ENCODE results near the gene ECPAS. TPM values are rescaled to one million over a fixed set of nuclear protein-coding genes. Genes with fewer than 3 reads are reported as not detected.
"Not testable (repeated sequence)": the region's sequence is repeated elsewhere in the genome, so short reads cannot be mapped to it uniquely, and the experiment has no call there.

The ECPAS gene
- total and polyA plus RNA-seq, 2 experiments from 2014 or later = 29.4 to 56.6 TPM

DNA sequence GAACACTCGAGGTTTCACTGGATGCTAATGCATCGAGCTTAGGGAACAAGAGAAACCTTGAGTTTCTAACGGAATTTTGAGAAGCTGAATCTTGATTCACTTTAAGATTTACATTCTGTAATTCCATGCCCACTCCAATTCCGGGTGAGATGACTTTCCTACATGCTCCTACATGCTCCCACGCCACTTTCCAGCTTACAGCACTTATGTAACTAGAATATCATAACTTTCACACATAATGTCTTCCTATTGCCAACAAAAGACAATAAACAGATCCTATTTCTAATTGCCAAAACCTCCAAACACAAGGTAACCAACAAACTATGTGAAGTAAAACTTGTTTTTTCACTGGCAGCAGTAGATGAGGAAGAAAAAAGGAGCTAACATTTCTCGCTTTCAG lies 72.9 kb downstream of the ECPAS start:
- H3K27ac ChIP-seq = no peak overlapping the region
- peaks cover 46% of the 10 kb centered on the region for H3K36me3 ChIP-seq

DNA sequence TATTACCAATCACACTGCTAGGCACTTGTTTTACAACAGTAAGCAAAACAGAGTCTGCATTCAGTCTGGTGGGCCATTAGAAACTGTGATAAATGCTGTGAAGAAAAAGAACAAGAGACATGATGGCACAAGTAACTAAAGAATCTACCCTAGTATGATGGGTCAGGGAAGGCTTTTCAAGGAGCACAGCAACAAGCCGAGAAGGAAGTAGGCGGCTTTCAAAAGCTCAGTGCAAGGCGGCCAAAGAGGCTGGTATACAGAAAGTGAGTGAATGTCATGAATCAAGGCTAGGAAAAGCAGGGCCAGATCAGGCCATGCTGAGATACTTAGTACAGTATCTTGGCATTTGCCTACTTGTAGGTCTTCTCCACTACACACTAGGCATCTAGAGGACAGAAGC lies 76.4 kb downstream of the ECPAS start:
- H3K36me3 ChIP-seq = peaks cover 50% of the 10 kb centered on the region
- H3K9me3 ChIP-seq (ENCODE audit: low read depth) = no peaks in the 10 kb centered on the region
- H3K27ac ChIP-seq = no peak overlapping the region
- no peak overlapping the region for H3K4me3 ChIP-seq
- TF ChIP-seq, protein P1, sequence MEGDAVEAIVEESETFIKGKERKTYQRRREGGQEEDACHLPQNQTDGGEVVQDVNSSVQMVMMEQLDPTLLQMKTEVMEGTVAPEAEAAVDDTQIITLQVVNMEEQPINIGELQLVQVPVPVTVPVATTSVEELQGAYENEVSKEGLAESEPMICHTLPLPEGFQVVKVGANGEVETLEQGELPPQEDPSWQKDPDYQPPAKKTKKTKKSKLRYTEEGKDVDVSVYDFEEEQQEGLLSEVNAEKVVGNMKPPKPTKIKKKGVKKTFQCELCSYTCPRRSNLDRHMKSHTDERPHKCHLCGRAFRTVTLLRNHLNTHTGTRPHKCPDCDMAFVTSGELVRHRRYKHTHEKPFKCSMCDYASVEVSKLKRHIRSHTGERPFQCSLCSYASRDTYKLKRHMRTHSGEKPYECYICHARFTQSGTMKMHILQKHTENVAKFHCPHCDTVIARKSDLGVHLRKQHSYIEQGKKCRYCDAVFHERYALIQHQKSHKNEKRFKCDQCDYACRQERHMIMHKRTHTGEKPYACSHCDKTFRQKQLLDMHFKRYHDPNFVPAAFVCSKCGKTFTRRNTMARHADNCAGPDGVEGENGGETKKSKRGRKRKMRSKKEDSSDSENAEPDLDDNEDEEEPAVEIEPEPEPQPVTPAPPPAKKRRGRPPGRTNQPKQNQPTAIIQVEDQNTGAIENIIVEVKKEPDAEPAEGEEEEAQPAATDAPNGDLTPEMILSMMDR (IDR thresholded peaks at IDR 0.05; ENCODE audit: low read depth, low read length) = no peak
- H3K27me3 ChIP-seq = no peaks in the 10 kb centered on the region
- H3K4me1 ChIP-seq (ENCODE audit: low read depth) = no peaks in the 10 kb centered on the region
- DNase-seq (ENCODE audit: low read depth in 1 of 2, low spot score in 1 of 2) = no peak

More for the DNA sequence above, 72.9 kb downstream of the ECPAS start:
- no peak for DNase-seq (ENCODE audit: low read depth in 1 of 2, low spot score in 1 of 2)
- no peak overlapping the region for H3K4me3 ChIP-seq
- H3K9me3 ChIP-seq (ENCODE audit: low read depth) = no peaks in the 10 kb centered on the region
- no peaks in the 10 kb centered on the region for H3K27me3 ChIP-seq
- TF ChIP-seq, protein P1 (IDR thresholded peaks at IDR 0.05; ENCODE audit: low read depth, low read length) = no peak
- peaks cover 18% of the 10 kb centered on the region for H3K4me1 ChIP-seq (ENCODE audit: low read depth)

DNA sequence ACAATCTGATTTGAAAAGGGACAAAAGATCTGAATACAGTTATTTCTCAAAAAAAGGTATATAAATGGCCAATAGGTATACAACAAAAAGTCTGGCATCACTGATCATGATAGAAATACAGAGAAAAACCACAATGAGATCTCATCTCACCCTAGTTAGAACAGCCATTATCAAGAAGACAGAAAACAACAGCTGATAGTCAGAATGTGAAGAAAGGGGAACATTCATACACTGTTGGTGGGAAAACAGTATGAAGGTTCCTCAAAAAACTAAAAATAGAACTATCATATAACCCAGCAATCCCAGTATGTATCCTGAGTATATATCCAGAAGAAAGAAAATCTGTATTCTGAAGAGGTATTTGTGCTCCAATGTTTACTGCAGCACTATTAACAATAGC lies 78.5 kb downstream of the ECPAS start:
- H3K27me3 ChIP-seq = no peaks in the 10 kb centered on the region
- H3K36me3 ChIP-seq = peaks cover 42% of the 10 kb centered on the region
- TF ChIP-seq, protein P1 (IDR thresholded peaks at IDR 0.05; ENCODE audit: low read depth, low read length) = no peak
- H3K9me3 ChIP-seq (ENCODE audit: low read depth) = no peaks in the 10 kb centered on the region
- H3K4me1 ChIP-seq (ENCODE audit: low read depth) = no peaks in the 10 kb centered on the region
- DNase-seq (ENCODE audit: low read depth in 1 of 2, low spot score in 1 of 2) = no peak
- H3K27ac ChIP-seq = no peak overlapping the region
- no peak overlapping the region for H3K4me3 ChIP-seq

DNA sequence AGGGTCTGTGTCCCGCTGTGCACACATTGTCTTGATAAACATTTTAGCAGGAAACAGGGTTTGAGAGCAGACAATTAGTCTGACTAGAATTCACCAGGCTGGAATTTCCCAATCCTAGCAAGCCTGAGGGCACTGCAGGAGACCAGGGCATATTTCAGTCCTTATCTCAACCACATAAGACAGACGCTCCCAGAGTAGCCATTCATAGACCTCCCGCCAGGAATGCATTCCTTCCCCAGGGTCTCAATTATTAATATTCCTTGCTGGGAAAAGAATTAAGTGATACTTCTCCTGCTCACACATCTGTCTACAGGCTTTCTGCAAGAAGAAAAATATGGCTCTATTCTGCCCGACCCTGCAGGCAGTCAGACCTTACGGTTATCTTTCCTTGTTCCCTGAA lies 82.7 kb downstream of the ECPAS start:
- H3K4me1 ChIP-seq (ENCODE audit: low read depth); H3K27me3 ChIP-seq; H3K4me3 ChIP-seq; H3K27ac ChIP-seq; H3K9me3 ChIP-seq (ENCODE audit: low read depth): not testable (repeated sequence)
- H3K36me3 ChIP-seq = peaks cover 14% of the 10 kb centered on the region
- DNase-seq (ENCODE audit: low read depth in 1 of 2, low spot score in 1 of 2) = peak in 1 of 2 donors; percentile 16

DNA sequence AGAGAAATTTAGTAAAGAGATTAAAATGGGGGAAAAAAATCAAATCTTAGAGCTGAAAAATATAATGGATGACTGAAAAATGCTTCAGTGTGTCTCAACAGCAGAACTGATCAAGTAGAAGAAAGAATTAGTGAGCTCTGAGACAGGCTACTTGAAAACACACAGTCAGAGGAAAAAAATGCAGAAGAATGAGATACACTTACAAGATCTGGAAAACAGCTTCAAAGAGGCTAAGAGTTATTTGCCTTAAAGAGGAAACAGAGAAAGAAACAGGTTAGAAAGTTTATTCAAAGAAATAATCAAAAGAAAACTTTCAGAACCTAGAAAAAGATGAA lies 83.7 kb downstream of the ECPAS start:
- no peak for DNase-seq (ENCODE audit: low read depth in 1 of 2, low spot score in 1 of 2)
- H3K4me3 ChIP-seq = no peak overlapping the region
- peaks cover 15% of the 10 kb centered on the region for H3K36me3 ChIP-seq
- H3K9me3 ChIP-seq (ENCODE audit: low read depth) = no peaks in the 10 kb centered on the region
- H3K27ac ChIP-seq = no peak overlapping the region
- TF ChIP-seq, protein P1 (IDR thresholded peaks at IDR 0.05; ENCODE audit: low read depth, low read length) = no peak
- H3K4me1 ChIP-seq (ENCODE audit: low read depth) = no peaks in the 10 kb centered on the region
- no peaks in the 10 kb centered on the region for H3K27me3 ChIP-seq

DNA sequence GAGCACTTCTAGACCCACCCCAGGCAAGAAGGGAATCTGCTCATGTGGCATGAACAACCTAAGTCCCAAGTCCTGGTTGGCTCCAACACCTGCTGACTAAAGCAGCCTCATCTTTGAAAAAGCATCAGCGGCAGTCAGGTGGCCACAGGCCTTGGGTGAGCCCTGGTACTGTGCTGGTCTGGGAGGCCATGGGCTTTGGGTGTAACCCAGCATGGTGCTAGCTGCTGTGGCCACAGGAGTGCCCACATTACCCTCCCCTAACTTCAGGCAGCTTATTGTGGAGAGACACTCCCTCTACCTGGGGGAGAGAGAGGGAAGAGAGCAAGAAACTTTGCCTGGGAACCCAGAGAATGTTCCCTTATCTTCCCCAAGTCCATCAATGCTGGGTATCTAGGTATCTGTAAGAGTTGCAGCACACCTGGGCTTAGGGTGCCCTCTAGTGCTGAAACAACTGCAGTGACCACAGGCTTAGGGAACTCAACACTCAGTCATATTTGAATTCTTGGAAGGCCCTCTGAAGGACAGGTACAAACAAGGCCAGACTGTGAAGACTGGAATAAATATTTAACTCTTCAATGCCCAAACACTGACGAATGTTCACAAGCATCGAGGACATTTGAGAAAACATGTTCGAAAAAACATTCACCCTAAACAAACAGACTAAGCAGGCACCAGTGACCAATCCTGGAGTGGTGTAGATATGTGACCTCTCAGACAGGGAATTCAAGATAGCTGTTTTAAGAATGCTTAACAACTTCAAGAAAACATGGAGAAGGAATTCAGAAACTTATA lies 84.2 kb downstream of the ECPAS start:
- Histone ChIP-seq H3K36me3 (peaks cover 19% of the 10 kb centered on the region), H3K27me3 (no peaks in the 10 kb centered on the region), H3K4me1 (ENCODE audit: low read depth) (no peaks in the 10 kb centered on the region), H3K27ac (no peak overlapping the region), H3K4me3 (no peak overlapping the region), H3K9me3 (ENCODE audit: low read depth) (no peaks in the 10 kb centered on the region)
- TF ChIP-seq, protein P1 (IDR thresholded peaks at IDR 0.05; ENCODE audit: low read depth, low read length) = peak; percentile 47
- DNase-seq (ENCODE audit: low read depth in 1 of 2, low spot score in 1 of 2) = peak in 1 of 2 donors; percentile 35

All from cardiac muscle cell (in vitro differentiated cells and primary cell).